ENCODE results near the gene ALOXE3.
A peak's percentile ranks its signal among the peaks of the same experiment; 100 is the strongest.
"Not testable (repeated sequence)": the region's sequence is repeated elsewhere in the genome, so short reads cannot be mapped to it uniquely, and the experiment has no call there.

Gene ALOXE3

DNA sequence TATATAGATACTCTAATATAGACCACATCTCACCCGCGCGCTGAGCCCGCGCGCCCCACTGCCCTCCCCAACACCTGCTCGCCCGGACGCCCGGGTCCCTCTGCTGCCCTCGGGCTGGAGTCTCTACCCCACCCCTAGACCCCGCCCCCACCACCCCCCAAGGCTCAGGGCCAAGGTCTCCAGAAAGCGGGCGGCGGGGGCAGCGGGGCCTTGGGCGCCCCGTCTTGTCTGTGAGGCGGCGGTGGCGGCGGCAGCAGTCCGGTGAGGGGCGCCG lies 3.0 kb upstream of the ALOXE3 start:
- no peak for DNase-seq

DNA sequence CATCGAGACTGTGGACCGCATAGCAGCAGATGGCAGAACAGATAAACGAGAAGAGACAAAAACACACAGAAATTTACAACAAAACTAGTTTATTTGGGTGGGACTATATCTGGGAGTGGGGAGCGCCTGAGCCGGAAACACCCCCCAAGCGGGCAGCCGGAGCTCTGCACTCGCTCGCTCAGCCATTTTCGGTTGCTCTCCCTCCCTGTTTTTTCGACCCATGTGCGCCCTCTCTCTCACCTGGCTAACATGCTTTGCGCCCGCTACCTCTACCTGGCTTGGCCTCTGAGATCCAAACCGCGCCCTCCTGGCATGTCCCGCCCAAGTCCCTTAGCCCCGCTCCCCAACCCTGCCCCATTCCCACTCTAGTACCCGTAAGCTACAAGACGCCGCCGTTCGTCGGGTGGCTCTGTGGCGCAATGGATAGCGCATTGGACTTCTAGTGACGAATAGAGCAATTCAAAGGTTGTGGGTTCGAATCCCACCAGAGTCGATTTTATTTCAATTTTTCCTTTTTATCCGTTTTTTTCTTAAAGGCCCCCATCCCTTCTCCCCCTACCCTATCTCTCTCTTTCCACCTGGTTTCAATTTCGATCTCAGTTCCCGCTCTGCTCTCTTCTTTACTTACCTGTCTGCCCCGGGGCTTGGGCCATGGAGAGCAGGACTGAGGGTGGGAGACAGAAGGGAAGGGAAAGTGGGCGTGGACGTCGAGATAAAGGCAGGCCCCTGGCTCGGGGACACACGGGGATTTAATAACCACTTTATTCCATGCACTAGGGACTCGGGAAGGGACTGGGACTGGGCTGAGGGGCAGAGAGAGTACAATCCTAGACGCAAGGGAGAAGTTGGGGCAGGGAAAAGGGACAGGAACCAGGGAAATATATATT lies 2.4 kb upstream of the ALOXE3 start:
- DNase-seq: peak; percentile 71

DNA sequence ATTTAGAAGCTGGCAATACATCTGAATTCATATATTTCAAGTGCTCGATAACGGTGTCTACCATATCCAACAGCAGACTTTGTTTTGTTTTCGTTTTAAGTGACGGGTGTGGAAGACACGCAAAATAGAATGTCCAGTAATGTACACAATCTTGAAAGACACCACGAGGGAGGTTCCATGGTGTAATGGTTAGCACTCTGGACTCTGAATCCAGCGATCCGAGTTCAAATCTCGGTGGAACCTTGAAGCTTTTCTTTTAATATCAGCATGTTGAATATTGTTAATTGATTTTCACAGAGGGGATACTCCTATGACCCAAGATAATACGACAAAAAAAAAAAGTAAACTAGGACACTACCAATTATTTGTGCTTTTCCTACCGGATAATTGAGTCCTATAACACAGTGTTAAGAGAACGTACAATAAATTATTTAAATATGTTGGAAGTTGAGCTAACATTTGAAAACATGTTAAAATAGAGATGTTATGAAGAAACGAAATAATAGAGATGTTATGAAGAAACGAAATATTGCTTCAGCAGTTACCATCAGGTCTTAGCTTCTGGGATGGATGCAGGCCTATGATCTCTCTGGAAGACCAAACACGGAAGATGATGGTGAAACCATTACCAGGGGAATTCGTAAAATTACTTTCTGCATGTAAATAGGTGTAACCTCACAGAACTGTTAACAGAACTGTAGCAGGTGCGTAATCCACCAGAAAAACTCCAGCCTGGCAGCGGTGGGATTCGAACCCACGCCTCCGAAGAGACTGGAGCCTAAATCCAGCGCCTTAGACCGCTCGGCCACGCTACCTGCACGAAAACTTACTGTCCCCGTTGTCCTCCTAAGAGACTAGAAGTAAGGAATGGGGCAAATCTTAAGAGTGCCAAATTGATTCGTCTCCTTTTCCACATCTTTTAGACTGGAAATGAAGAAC lies 1.5 kb upstream of the ALOXE3 start:
- peak; percentile 85 for DNase-seq

DNA sequence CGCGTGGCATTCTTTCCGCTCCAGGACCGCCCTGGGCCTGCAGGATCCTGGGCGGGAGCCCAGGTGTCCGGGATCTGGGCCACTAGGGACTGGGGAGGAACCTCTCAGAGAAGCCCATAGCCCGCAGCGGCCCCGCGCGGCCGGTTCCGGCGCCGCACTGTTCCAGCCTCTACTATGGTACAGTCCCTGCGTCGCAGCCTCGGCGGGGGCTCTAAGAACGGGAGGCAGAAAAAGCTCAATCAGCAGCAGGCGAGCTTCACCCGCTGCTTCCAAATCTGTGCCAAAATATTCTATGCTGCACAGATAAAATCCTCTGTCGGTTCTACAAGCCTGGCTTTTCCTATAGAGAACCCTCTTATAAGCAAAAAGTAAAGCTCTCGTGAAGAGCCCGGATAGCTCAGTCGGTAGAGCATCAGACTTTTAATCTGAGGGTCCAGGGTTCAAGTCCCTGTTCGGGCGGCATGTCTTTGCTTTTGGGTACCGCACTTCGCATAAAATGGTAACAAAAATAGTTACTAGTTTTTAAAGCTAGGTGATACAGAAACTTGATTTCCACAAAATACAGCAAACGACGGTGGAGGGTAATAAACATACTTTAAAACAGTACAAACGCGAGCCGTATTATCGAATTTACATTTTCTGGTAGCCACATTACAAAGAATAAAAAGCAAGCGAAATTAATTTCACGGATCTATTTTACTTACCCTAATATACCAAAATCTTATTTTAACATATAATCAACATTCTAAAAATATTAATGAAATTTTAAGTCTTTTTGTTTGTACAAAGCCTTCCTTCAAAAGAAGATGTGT lies 661 bp upstream of the ALOXE3 start:
- peak; percentile 88 for DNase-seq

DNA sequence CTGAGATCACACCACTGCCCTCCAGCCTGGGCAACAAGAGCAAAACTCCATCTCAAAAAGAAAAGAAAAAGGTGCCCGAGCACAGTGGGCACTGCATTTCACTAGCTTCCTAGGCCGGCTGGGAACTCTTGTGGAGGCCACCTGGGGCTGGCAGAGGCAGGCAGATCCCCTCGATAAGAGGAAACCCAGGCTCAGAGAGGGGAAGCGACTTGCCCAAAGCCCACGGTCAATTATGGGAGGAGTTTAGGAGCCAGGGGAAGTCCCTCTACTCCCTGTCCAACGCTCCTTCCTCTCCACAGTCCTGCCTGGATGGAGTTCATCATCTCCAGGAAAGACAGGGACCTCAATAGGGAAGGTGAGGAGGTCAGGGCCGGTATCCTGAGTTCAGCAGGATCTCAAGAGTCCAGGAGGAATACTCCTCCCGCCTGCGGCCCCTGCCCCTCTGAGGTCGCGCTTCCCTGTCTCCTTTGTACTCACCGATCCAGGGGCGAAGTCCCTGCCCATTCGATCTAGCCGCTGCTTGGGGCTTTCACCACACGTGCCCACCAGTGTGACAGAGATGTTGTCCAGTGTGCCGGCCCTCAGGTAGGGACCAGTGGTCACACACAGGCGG lies 841 bp downstream of the ALOXE3 start:
- DNase-seq: no peak

DNA sequence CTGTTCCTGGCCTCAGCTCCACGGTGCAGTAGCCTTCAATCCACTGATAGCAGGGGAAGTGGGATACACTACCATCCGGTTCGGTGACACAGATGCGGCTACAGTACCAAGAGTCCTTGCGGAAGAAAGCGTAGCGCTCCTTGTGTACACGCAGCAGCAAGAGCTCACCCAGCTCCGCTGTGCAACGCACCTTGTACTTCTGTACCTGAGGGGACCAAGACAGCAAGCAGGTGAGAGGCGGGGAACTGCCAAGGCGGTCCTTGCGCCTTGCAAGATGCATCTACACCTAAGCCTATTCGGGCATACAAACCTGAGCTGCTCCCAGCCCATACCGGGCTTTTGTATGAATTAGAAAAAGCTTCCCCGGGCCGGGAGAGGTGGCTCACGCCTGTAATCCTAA lies 1.5 kb downstream of the ALOXE3 start:
- no peak for DNase-seq

DNA sequence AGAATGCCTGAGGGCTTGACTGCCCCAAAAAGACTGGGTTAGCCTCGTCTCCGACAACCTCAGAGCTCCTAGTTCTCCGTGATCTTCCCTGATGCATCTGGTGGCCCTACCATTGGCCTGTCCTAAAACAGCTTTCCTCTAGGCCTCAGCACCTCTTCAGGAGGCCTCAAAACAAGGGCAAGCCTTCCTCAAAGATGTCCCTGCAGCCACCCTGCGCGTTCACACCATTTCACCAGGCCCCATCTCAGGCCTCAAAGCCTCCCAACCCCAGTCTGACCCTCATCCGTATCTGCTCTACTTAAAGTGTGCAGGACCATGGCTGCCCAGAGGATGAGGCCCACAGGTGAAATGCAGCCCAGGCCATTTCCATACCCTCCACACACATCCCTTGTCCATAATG lies 7.4 kb downstream of the ALOXE3 start:
- no peak for DNase-seq

DNA sequence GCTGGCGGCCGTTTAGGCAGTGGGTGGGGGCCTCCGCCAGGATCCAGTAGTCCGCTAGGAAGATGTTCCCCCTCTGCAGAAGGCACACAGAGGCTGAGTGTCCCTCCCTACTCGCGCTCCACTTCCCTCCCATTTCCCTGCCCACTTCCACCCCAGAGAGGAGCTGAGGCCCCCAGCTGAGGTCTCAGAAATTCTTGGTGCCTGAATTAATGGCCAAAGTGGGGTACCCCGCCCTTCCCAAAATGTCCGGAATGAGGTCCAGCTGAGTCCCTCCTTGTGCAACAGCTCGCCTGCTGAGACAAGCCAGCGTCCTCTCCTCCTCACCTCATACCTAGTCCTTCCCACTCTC lies 7.9 kb downstream of the ALOXE3 start:
- no peak for DNase-seq

DNA sequence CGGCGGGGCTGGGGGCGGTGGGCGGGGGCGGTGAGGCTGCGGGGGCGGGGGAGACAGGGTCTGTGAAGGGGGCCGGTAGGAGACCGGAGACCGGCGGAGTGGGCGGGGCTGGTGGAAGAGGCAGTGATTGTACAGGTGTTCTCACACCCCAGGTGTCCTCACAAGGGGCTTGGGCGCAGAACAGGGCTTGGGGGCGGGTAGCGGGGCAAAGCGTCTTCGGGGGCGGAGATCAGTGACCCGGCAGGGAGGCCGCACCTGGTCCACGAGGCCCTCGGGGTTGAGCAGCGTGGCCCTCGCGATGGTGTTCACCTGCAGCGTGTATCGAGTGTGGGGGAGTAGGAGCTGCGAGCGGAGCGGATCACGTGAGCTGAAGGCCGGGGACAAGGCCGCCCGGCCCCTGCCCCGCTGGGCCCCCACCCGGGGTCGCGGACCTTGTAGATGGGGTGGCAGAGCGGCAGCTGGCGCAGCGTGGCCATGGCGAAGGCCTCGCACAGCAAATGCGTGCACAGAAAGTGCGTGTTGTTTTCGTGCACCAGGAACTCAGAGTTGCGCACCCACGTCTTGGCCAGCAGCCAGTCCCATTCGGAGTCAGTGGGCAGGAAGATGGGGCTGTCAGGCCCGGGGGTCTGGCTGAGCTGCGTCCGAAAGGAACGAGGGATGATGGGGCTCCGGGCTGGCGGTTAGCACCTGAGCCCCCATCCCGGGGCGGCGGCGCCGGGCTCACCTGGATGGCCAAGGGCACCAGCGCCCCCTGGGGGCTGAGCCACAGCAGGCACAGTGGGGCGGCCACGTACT lies 8.5 kb downstream of the ALOXE3 start:
- peak; percentile 66 for DNase-seq

DNA sequence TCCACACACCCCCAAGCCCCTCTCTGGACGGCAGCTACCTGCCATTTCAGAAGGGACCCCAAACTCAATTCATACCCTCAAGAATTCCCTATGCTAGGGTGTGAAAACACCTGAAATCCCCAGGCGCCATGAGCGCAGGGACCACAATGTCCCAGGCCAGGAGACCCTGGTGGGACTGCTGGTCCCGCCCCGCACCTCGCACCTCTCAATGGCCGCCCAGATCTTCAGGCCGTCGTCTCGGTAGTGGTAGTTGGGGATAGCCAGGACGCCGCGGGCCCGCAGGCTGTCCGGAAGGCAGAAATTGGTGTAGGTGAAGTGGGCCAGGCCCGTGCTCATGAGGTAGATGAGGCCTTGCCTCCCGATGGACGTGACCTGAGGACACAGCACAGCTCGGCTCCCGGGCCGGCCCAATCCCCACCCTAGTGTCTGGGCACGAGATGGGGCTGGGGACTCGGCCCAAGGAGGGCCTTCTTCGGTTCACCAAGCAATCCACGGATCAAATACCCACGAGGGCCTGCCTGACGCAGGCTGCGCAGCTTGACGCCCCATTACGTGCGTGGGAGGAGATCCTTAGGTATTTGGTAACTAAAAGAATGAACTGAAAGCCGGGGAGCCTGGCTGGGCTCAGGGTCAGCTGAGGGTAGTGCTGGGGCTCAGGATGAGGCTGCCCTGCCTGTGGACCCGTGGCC lies 9.2 kb downstream of the ALOXE3 start:
- DNase-seq: no peak

DNA sequence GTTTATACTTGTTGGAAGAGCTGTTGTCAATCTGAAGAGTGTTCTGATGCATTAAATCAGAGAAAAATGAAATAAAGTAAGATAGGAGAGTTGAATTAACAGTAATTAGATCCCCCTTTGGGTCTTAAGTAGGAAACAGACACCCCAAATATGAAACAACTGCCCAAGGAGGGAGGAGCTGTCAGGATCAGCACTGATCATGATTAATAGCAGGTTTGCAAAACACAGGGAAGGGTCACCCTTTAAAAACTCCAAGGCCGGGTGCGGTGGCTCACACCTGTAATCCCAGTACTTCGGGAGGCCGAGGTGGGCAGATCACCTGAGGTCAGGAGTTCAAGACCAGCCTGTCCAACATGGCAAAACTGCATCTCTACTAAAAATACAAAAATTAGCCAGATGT lies 11.3 kb downstream of the ALOXE3 start:
- DNase-seq: not testable (repeated sequence)

DNA sequence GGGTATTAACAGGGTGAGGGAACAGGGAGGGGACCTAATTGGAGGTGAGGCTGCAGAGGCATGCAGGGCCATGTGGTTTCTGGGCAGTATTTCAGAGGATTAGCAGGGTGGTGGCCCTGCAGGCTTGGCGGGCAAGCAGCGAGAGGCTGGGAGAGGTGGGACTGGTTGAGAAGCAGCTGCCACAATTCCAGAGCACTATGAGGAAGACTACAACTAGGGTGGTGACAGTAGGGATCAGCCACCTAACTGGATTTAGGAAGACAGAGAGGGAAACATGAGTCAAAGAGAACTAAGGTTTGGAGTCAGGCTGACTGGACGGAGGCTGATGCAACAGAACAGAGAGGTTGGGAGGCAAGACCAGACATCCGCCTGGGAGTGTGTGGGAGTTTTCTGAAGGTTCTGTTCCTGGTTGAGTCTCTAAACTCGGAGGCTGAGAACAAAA lies 12.3 kb downstream of the ALOXE3 start:
- DNase-seq: no peak

DNA sequence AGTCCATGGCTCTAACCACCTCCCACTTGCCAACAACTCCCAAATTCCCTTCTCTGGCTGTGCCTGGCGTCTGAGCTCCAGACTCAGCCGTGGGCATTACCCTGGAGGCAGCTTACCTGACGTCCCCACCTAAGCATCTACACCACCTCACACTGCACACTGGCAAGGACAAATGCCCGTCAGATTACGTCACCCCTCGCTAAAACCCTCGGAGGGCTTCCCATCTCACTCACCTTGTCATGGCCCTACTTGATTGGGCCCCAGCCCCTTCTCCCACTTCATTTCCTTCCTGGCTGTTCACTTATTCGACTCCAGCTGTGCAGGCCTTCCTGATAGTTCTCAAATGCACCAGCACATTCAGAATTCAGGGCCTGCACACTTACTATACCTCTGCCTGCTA lies 13.4 kb downstream of the ALOXE3 start:
- DNase-seq: no peak

DNA sequence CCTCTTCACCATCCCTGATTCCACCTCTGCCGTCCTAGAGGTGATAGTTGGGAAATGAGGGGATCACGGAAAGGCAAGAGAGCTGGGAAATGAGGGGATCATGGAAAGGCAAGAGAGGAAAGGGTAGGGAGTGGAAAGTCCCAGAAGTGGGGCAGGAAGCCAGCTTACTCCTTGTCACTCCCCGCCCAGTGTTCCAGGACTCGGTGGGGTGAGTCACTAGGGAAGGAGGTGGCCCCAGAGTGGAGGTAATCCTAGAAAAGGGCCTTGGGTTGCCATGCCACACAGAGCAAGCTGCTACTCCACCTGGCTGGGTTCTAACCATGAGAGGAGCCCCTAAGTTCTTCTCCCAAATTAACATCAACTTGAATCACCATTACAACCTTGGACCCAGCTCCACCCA lies 14.8 kb downstream of the ALOXE3 start:
- DNase-seq: no peak

DNA sequence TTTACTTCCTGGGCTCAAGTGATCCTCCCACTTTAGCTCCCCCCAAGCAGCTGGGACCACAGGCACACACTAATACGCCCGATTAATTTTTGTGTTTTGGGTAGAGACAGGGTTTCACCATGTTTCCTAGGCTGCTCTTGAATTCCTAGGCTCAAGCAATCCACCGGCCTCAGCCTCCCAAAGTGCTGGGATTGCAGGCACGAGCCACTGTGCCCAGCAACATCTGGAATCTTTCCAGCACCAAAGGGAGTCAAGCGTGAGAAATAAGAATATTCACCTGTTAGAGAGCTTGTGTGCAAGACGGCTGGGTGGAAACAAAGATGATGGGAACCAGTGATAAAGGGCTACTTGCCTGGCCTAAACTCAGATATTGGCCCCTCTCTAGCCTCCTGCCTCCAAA lies 16.6 kb downstream of the ALOXE3 start:
- no peak for DNase-seq

DNA sequence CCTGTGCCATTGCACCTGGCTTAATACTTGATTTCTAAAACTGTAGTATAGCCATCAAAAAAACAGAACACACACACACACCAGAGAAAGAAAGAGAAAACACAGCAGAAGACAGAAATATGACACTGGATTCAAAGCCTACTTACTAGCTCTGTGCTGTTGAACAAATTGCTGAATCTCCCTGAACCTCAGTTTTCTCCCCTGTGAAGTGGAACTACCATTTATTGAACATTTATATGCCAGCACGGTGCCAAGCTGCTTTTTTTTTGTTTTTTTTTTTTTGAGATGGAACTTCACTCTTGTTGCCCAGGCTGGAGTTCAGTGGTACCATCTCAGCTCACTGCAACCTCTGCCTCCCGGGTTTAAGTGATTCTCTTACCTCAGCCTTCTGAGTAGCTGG lies 17.6 kb downstream of the ALOXE3 start:
- no peak for DNase-seq

DNA sequence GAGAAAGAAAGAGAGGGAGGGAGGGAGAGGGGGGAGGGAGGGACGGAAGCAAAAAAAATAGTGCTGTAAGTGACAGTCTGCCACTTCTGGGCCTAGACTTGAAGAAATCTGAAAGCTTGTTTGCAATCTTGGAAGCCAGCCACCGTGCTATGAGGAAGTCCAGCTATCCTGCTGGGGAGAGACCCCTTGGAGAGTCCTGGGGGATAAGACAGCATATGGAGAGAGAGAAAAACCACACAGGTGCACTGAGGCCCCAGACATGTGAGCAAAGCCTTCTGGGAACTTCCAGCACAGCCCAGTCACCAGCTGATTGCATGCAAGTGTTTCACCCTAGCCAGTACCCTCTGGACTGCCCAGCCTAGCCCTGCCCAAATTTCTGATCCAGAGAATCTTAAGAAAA lies 18.2 kb downstream of the ALOXE3 start:
- no peak for DNase-seq

DNA sequence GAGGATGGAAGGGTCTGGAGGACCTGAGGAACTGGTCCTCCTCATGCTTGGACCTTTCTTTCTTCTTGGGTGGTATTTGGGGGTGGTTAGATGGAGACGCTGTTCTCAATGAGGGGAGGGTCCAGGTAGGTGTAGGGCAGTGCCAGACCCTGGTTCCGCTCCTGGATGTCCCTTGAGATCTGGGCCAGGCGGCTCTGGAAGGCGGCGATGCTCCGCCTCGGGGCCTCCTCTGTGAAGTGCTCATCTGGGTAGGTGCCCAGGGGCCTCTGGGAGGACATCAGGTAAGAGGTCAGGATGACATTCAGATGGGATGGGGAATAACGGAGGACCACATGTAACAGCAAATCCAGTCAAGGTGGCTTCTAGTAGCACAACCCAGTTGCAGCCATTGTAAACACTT lies 21.8 kb downstream of the ALOXE3 start:
- DNase-seq: no peak

DNA sequence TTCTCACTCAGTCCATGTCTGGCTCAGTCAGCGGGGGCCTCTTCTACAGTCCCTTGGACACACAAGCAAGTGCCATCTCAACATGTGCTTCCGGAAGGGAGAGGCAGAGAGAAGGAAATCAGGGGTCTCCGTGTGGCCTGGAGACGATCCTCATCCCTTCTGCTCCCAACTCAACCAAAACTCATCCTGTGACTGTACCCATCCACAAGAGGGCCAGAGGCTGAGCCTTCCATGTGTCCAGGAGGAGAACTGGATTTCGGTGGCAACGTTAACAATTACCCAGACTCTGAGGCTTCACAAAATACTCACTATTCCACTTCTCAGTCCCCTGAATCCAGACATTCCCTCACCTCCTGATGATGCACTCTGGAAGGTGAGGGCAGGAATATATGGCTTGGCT lies 23.0 kb downstream of the ALOXE3 start:
- DNase-seq: no peak

DNA sequence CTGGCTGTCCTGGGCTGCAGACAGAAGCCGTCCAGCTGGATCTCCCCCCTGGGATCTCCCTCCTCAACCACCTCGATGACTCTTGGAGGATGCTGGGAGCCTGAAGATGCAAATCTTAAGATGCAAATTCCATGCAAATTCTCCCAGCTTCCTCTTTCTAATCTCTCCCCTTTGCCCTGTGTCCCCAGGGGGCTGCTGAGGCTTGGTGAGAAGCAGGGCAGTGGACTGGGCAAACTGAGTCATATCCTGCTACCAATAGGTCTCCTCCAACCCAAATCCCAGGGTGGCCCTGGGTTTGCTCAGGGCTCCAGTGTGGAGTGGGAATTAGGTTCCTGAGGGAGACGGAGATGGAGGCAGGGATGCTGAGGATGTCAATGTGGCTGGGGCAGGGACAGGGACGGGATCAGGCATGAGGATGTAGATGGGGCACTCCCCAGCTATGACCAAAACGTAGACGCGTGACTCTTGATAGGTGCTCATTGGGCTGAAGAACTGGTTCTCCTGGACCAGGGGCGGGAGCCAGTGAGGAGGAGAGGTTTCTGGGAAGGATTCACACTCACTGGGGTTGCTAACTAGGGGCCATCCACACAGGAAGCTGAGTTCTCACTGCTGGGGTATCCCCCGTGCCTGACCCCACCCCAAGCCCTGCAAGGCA lies 27.2 kb downstream of the ALOXE3 start:
- no peak for DNase-seq

DNA sequence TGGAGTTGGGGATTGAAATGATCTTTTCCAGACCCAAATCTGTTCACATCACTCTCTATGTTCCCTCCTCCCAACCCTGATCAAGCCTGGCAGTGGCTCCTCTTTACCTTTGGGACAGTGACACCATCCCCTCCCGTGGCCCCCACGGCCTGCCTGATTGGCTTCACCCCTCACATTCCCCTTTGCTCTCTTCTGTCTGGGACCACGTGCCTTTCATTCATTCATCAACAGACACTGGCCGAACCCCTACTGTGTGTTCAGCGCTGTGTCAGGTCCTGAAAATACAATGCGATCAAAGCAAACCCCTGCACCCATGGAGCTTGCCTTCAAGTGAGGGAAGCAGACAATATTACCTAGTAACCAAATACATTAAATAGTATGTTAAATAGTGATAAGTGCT lies 28.6 kb downstream of the ALOXE3 start:
- DNase-seq: no peak
